Stimulated activated CD4-positive, alpha-beta T cell treated with anti-CD3 and anti-CD28 coated beads, Interleukin-12 subunit alpha, Interleukin-12 subunit beta, amount 100 ng/mL, for 24 hours (primary cell): ENCODE data around the gene PAQR7.
A peak's percentile ranks its signal among the peaks of the same experiment; 100 is the strongest.

ENCODE experiments used
- DNase-seq, 2 experiments: peaks; one replicate each; pipeline ENCODE4 v3.0.0-alpha.2; 2020; ENCODE audit warnings: low read depth in 2 of 2

The PAQR7 gene

DNA sequence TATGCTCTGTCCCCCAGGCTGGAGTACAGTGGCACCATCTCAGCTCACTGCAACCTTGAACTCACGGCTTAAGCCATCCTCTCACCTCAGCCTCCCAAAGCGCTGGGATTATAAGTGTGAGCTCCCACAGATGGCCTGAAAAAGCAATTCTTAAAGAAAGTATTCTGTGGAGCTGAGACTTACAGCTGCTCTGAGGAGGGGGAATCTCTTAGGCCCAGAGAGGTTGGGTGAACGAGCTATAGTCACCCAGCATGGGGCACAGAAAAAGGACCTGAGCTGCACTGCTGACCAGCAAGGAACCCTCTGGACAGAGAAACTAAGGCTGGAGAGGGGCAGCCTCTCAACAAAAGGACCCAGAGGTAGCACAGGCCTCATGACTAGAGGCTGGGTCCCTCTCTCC lies 1.3 kb downstream of the PAQR7 start:
- DNase-seq = no peak

DNA sequence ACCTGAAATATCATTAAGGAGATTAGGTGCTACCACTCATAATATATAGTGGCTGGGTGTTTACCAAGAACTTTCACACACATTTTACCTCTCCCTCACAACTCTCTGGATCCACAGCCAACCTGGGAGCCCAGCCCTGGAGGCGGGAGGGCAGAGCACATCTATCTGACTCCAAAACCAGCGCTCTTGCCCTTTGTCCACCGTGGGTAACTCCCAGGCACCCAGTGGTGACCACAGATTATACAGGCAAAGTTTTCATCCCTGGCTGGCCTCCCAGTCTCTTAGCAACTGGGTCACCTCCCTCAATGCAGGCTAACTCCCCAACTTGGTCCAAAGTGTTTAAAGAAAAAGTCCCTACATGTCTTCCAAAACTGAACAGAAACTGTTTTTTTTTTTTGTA lies 2.4 kb downstream of the PAQR7 start:
- DNase-seq = no peak

DNA sequence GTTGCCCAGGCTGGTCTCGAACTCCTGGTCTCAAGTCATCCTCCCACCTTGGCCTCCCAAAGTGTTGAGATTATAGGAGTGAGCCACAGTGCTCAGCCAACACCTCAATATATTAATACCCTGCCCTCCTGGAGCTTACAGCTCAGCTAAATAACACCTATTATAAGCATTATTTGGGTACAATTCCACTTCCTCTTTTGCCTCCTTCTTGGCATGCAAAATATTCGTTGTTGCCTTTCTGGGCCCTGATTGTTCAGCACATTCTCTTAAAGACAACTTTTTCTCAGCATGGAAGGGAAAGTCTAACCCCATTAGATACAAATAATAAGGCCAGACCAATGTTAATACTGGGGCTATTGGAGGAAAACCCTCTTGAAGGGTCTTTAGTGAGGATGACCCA lies 2.8 kb downstream of the PAQR7 start:
- DNase-seq = no peak

DNA sequence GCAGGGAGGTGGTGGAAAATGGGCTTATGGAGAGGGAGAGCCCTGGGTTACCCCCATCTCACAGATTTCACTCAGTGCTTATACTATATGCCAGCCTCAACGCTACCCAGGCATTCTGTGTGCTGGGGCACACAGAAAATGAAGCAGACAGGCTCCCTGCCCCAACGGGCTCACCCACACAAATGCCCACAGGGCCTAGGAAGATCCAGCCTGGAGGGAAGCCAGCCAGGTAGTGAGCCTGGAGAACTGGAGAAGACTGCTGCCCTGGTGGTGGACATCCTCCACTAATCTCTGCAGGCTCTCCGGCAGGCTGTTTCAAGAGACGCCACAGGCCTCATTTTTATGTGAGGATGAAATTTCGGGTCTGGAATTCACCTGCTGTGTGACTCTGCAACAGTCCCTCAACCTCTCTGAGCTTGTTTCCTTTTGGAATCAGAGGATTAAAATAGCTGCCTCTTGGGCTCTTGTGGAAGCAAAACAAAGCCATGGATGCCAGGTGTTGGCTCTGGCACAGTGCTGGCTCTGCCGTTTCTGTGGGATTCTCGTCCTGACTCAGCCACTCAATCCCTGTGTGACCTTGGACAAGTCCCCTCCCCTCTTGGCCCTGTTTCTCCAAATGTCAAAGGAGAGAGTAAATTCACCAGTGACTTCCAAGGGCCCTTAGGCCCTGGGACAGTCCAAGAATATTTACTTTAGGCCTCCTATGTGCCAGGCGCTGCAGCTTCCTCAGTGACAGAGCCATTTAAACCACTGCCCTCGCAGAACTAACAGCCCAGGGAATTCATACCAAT lies 3.6 kb downstream of the PAQR7 start:
- DNase-seq = no peak

DNA sequence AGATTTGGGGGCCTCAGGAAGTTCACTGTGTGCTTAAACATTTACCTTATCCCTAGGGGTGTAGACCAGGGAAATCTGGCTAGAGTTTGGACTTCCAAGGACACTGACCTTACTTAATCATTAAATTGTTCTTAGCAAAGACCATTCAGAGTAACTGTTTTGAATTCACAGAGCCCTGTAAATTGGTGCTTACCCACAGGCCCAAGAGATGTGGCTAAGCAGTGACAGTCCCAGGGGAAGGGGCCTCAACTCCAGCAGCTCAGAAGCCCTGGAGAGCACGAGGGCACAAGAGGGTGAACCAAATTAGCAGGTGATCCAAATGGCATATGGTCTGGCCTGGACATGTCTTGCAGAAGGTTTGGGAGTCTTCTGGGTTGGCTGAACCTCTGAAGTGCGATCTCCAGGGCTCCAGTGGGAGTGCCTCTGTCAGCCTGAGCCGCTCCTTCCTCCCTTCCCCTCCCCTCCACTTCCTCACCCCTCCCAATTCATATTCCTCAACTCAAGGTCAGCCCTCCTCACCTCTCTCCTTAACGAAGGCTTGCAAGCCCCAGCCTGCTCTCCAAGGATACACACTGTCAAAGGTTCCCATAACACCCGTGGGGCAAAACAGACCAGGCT lies 4.3 kb downstream of the PAQR7 start:
- DNase-seq = no peak

DNA sequence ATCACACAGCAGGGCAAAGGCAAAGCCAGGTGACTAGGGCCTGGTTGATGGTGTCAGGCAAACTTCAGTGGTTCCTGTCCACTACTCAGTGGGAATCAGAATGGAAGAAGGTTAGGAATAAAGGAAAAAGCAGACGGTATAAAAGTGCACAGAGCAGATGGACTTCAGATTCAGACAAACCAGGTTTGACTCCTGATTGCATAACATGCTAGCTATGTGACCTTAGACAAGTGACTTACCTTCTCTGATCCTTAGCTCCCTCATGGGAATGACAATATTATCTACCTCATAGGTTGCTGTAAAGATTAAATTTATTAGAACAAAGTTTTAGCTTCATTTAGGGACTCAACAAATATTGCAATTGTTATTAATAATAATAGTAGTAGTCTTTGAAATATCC lies 4.9 kb downstream of the PAQR7 start:
- DNase-seq = no peak

DNA sequence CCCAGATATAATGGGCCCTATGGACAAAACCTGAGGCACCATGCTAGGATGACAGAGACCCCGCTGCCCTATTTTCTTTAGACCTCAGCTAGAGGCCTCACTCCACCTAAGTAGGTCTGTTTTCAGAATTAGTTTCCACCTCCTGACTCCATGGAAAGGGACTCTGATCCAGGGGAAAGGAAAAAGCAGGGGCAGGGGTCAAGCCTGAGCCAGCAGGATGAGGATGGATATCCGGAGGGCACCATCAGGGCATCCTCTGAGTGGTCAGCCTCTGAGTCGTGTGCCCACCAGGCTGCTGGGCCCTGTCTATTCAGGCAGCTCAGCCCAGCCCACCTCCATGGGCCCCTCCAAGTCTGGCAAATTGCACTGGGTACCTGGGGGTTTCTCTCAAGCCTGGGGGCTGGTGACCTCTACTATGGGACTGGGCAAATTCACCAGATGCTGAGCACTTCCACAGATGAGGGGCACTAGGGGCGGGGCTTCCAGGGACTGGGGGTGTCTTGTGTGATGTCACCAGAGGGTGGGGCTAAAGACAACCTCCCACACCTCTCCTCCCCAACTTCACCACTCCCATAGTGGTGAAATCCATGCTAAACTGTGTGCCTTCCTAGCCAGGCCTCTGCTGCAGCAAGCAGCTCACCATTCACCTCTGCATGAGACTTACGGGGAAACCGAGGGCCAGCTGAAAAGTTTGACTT lies 5.5 kb downstream of the PAQR7 start:
- no peak for DNase-seq

DNA sequence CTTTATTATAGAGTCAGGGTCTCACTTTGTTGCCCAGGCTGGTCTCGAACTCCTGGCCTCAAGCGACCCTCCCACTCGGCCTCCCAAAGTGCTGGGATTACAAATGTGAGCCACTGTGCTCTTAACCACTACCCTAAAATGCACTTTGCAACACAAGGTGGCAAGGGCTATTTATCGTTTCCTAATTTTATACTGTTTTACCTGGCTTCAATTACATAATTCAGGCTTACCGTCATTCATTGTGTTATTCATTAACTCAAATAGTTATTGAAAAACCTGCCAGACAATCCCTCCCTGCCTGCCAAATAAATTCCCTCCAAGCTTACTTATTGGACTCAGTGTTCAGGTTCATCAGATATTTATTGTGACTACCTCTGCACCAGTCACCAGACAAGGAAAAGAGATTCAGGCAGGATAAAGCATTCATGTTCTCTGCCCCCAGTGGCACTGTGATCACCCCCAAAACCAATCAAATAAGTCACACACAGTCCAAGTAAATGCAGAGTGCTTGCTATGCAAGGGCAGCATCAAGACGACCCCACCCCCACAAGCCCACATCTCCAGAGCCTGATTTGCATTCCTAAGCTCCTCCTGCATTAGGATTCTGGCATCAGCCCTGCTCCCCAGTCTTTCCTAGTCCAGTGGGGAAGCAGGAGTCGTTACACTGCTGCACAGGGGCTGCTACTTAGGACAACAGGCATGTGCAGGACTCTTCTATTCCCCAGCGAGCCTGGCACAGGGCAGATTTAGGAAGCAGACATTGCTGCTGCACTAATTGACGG lies 8.1 kb downstream of the PAQR7 start:
- DNase-seq = no peak

DNA sequence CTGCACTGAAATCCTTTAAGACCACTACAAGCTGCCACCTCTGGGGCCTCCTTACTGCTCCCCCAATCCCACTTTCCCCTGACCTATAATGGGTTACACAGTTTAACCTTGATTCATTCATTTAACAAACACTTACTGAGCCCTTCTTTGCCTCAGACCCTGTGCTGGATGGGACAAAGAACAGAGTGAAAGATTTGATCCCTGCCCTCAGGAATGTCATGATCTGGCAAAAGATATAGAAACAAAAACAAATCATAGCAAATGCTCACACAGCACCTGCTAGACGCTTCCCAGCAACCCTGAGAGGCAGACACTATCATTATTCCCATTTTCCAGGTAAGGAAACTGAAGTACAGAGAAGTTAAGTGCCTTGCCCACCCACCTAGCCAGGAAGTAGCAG lies 9.2 kb downstream of the PAQR7 start:
- DNase-seq = no peak

DNA sequence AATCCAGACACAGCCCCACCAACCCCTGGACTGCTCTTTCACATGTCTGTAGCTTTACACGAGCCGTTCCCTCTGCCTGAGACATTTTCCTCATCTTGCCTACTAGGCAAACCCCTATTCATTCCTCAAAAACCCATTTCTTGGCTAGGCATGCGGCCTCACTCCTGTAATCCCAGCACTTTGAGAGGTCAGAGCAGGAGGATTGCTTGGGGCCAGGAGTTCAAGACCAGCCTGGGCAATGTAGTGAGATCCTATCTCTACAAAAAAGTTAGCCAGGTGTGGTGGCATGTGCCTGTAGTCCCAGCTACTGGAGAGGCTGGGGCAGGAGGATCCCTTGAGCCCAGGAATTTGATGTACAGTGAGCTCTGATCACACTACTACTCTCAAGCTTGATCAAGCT lies 11.1 kb downstream of the PAQR7 start:
- DNase-seq = no peak

DNA sequence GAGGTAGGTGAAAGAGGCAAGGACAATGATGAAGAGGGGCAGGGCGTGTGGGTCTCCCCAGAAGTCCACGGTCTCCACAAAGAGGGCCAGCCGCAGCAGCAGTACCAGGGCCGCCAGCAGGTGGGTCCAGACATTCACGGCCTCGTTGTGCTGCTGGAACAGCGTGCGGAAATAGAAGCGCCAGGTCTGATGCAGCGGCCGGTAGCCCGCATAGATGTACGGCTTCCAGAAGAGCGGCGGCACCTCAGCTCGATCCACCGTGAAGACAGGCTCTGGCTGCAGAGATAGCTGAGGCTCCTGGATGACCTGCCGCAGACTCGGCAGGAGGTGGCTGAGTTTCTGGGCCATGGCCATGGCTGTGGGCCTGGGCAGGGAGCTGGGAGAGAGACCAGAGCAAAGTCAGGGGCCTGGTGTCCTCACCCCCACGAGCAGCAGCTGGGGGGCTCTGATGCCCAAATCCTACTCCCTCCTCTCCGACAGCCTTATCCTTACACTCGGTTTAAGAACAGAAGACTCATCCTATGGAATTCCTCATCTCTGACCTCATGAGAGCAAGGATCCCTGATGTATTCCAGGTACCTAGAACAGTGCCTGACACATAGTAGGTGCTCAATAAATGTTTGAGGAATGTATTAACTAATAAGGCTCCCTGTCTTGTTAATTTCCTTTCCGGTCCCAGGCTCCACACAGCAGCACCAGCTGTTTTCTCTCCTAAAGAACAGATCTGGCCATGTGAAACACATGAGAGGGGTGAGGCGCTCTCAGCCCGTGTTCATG lies 11.8 kb downstream of the PAQR7 start:
- DNase-seq = no peak

DNA sequence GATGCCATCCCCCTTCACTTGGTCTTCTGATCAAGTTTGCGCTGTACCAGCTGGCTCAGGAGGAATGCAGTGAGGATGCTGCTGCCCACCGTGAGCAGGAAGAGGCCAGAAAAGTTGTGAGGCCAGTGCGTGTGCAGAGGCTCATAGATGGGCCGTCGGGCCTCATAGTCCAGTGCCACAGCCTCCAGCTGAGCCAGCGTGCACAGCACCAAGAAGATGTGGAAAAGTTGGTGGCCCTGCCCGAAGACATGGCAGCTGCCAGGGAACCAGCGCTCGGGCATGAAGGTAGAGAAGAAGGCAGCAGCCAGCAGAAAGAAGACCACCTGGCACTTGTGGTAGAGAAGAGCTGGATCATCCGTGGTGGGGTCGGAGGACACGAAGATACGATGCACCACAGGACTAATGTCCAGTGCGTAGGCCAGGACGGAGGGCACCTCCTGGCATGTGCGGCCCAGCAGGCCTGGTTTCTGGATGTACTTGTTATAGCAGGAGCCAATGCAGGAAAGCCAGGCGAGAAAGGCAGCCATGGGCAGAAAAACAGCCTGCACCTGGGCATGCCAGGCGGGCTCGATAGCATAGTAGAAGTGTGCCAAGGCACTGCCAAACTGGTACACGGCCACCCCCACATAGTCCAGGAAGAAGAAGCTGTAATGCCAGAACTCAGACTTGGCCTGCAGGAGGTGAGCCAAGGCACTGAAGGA lies 12.6 kb downstream of the PAQR7 start:
- DNase-seq = no peak

DNA sequence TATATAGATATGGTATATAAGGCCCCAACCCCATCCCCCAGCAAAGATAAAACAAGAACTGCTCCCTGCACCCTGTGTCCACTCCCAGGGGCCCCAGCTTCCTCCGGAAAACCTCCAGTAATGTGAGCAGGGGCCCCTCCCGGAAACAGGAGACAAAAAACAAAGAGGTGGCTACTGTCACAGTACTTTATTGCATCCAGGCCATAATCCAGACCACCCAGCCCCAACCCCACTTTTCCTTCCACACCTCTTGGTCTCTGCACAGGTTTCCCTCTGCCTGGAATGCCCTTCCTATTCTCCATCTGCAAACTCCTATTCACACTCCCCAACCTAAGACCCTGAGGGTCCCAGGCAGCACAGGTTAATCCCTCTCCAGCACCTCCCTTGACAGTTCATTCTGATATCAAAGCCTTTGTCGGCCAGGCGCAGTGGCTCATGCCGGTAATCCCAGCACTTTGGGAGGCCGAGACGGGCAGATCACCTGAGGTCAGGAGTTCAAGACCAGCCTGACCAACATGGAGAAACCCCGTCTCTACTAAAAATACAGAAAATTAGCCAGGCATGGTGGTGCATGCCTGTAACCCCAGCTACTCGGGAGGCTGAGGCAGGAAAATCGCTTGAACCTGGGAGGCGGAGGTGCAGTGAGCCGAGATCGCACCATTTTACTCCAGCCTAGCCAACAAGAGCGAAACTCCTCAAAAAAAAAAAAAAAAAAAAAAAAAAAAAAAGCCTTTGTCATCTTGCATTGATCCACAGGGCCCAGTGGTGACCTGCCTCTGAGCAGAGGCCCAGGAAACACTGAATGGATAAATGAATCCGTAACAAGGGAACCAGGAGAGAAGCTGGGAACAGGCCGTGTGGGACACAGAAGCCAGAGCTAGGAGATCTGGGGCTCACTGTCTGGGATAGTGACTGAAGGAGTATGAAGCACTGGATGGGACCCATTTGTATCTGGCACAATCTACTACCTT lies 13.9 kb downstream of the PAQR7 start:
- DNase-seq = no peak

DNA sequence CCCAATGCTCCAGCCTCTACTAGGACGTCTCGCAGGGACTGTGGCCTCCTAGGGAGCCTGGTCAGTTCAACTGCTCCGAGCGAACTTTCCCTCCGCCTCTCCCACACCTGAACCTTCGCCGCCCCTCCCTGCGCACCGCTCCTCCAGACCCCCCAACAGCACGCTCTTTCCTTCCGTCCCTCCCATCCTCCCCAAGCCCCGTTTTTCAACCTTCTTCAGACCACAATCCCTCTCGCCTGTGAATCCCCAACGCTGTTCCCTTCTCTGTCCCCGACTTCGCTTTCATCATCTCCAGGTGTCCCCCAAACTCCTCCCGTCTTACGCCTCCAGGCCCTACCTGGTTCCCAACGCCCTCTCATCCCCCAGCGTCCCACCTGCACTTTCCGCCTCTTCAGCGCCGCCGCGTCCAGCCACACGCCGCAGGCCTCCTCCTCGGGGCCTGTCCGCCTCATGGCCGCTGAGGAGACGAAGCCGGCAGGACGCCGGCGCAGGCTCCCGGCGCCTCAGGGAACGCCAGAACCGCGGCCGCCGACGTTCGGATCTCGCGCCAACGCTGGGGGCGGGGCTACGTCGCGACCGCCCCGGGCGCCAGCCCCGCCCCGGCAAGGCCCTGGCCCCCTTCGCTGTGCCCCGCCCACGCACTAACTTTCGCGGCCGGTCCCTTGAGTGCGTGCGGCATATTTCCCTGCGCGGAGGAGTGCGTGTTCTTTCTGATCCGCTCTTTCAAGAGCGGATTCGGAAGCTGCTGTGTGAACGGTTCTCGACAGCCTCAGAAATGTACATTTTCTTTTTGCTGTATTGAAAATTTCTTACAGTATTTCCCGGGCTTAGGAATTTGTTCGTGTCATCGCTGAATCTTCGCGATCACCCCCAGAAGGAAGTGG lies 16.4 kb downstream of the PAQR7 start, which contains the start of gene AUNIP:
TSS of gene AUNIP (minus strand) at position 552 of the 884 bp plus-strand sequence. CDS start at position 452, 100 bp downstream.
- DNase-seq = peak; percentile 79 to 87

DNA sequence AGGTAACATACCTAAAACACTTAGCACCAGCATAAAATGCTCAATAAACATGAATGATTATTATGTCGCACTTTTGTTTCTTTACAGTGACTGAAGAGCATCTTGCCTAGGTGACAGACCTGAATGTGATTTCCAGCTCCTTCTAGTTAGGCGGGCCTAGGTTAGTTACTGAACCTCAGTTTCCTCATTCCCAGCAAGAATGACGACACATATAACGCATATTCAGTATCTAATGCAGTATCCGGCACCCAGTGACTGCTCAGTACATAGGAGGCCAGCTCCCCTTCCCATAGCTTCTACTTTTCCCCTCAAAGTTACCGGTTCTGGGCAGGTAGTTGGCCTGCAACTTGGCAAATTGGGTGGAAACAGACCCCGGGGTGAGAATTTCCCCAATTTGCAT lies 17.0 kb downstream of the PAQR7 start:
- no peak for DNase-seq

DNA sequence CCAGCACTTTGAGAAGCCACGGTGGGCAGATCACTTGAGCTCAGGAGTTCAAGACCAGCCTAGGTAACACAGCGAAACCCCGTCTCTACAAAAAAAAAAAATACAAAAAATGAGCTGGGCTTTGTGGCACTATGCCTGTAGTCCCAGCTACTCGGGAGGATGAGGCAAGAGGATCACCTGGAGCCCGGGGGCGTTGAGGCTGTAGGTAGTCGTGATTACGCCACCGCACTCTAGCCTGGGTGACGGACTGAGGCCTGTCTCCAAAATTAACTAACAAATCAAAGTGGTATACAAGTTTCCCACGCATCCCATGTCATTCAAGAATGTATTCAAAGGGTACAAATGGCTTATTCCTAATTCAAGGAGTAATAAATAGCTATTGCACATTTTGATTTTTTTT lies 18.7 kb downstream of the PAQR7 start:
- no peak for DNase-seq

DNA sequence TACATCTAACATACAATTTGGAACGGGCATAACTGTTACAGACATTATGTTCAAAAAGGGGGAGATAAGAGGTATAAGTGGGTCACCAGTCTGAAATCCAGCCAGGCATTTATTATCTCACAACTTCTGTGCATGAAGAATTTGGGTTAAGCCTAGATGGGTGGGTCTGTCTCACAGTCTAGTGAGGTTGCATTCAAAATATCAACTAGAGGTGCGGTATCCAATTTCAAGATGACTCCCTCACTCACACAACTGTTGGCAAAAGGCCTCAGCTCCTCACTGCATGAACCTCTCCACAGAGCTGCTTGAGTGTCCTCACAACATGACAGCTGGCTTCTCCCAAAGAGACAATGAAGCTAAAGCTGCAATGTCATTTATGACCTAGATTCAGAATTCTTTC lies 21.0 kb downstream of the PAQR7 start:
- no peak for DNase-seq

DNA sequence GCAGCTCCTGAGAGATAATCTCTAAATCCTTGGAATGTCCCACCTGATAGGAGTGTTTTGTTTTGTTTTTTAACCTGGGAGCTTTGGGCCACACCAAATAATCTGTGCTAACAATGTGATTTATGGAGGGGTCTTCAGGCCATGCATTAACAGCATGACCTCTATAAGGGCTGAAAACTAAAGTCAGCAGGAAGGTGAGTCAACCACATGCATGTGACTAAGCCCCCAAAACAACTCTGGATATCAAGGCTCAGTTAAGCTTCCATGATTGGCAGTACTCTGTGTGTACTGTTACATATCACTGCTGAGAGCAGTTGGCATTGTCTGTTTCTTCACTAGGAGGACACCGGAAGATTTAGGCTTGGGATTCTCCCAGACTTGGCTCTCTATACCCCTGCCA lies 27.0 kb downstream of the PAQR7 start:
- DNase-seq = no peak

DNA sequence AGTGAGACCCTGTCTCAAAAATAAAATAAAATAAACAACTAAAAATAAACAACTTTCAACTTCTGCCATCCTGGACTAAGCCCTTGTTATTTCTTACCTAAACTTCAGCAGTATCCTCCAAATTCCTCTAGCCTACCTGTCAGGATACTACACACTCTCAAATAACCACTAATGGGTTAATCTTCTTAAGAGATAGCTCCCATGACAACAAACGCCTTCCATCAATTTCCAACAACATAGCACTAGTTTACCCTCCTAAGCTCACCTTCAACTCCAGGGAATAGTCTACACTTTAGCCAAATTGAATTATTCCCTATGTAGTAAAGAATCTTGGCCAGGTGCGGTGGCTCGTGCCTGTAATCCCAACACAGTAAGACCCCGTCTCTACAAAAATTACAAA lies 27.6 kb downstream of the PAQR7 start:
- no peak for DNase-seq
